NCI-H226 (cell line): Measurements from ENCODE around the gene NNMT.

Experiments used
- DNase-seq: peaks from one replicate; pipeline ENCODE4 v3.0.0-alpha.2; 2015

Gene NNMT

DNA sequence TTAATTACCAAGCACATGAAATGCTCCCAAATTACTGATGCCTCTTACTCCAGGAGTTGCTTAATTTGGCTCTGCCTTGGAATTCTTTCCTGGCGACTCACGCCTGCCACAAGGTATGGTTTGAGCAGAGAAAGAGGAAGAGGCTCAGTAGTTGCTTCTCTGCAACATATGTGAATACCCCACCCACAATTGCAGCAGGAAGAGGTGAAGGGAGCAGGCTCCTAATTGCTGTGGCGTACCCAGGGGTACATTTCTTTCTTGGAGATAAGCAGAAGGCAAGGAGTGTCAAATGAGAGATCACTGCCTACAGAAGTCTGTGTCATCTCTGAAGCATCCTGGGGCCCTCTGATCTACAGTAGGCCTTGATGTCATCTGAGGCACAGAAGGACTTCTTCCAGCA is 10.6 kb upstream of the NNMT start:
- DNase-seq, result peak; percentile 68

DNA sequence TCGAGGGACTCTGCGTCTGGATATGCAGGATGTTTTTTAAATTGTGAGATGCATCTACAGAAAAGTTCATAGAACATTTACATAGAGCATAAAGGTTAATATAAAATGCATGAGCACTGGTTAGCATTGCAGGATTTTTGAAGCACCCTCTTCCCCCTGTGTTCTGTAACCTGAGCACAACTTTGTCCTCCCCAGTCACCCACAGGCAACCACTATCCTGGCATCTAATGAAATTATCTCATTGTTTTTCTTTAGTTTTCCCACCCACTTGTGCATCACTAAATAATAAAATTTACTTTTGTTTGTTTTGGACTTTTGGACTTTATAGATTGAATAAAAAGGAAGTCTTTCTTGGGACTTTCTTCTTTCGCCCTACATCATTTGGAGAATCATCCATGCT is 10.0 kb upstream of the NNMT start:
- no peak for DNase-seq

DNA sequence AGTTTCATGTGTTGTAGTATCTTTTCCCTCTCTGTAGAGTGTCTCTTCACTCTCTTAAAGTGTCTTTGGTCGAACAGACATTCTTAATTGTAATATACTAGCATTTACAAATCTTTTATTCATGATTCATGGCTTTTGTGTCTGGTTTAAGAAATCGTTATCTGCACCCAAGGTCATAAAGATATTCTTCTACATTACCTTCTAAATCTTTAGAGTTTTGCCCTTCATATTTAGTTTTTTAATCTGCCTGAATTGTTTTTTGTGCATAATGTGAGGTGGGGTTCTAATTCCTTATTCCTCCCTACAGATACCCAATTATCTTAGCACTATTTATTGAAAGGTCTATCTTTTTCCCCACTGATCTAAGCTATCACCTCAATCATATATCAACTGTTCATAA is 9.0 kb upstream of the NNMT start:
- DNase-seq, result no peak

DNA sequence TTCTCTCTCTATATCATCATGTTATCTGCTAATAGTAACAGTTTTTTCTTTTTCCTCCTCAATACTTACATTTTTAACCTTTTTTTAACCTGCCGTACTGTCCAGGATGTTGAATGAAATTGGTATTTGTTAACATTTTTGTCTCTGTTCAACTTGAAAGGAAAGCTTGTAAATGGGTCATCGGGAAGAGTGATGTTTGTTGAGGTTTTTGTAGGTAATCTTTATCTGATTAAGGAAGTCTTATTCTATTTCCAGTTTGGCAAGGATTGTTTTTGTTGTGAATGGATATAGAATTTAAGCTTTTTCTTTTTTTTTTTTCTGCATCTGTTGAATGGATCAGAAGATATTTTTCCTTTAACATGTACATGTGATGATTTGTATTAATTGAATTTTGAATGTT is 8.1 kb upstream of the NNMT start:
- no peak for DNase-seq

DNA sequence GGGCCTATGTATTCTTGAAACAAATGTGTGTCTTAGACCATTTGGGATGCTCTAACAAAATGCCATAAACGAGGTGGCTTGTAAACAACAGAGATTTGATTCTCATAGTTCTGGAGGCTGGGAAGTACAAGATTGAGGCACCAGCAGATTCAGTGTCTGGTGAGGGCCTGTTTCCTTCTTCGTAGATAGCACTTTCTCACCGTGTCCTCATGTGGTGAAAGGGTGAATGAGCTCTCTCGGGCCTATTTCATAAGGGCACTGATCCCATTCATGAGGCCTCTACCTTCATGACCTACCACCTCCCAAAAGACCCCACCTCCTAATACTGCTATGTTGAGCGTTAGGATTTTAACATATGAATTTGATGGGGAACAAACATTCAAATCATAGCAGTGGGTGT is 6.4 kb upstream of the NNMT start:
- no peak for DNase-seq

DNA sequence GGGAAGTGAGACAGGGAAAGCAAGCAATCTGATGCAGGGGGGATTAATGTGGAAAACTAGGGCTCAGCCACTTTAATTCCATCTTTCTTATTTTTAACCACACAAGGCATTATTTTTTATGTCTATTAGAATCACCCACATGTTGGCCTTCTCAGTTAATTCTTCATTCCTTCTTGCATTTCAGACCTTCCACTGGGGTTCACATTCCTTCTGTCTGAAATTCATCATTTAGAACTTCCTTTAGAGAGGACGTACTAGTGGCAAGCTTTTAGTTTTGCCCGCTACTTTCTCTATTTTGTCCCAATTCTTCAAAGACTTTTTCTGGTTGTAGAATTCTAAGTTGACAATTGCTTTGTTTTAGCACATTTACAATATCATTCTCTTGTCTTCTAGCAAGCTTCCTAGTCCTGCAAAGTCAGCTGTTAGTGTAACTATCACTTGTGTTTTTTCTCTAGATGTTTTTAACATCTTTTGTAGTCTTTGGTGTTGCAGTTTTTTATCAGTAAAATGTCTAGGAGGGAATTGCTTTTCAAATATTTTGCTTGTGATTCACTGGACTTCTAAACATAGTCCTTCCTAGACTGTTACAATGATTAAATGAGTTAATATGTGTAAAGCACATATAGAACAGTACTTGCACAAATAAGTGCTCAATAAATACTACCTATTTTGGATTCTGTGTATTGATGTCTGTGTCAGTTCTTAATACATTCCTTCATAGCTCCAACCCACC is 5.5 kb upstream of the NNMT start:
- DNase-seq, result peak; percentile 56

DNA sequence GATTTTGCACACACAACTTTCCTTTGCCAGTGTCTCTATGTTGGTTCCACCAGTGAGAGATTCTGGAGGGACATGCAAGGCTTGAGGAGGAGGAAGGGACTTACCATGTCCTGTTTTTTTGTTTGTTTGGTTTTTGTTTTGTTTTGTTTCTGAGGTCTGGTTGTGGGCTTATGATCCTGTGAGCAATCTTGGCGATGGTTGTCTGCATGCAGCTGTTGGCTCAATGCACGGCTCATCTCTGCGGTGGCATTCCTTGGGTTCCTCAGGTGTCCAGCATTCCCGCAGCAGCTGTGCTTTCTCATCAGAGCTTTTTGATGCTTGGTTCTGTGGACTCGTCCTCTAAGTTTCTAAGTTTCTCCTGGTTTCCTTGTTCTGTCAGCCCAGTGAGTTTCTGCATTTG is 4.8 kb upstream of the NNMT start:
- DNase-seq, result no peak

DNA sequence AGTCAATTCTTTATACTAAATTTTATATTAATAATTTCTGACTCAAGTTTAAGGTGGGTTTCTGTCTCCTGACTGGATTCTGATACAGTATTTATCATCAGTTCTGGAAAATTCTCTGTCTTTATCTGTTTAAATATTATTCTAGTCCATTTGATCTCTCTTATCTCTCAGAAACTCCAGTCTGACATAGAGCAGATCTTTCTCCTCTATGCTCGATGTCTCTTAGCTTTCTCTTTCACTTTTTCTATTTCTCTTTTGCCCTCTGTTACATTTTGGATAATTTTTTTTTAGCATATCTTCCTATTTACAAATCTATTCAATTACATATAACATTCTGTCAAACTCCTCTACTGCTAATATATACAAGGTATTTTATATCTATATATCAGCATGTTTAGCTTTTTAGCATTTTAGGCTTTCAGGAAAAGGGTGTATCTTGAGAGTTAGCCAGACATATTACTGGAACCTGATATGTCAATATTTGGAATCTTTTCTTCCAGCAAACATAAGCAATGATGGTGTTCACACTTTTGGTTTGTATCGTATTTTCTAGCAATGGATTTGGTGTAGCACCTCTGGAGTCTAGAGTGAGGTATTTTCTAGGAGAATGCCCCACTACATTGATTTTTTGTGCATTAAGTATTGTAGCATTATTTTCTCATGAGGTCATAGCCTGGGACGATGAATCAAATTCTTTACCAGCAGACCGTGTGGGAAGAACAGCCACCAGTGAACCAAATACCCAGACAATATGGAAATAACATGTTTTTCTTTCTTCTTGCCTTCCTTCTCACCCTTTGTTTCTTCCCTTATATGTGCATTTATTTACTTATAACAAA is 4.1 kb upstream of the NNMT start:
- peak; percentile 81 for DNase-seq

DNA sequence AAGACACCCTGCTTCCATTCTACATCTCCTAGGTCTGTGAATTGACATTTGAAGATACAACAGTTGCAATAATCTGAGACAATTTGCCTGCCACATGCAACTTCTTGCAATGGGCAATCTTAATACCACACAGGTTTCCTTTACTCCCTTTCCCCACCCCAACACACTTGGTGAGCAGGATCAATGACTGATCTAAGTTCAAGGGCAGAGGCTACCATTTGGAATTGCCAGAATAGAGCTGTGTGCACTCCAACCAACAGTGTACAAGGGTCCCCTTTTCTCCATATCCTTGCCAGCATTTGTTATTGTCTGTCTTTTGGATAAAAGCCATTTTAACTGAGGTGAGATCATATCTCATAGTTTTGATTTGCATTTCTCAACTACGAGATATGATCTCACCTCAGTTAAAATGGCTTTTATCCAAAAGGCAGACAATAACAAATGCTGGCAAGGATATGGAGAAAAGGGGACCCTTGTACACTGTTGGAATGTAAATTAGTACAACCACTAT is 2.9 kb upstream of the NNMT start:
- DNase-seq, result peak; percentile 46

DNA sequence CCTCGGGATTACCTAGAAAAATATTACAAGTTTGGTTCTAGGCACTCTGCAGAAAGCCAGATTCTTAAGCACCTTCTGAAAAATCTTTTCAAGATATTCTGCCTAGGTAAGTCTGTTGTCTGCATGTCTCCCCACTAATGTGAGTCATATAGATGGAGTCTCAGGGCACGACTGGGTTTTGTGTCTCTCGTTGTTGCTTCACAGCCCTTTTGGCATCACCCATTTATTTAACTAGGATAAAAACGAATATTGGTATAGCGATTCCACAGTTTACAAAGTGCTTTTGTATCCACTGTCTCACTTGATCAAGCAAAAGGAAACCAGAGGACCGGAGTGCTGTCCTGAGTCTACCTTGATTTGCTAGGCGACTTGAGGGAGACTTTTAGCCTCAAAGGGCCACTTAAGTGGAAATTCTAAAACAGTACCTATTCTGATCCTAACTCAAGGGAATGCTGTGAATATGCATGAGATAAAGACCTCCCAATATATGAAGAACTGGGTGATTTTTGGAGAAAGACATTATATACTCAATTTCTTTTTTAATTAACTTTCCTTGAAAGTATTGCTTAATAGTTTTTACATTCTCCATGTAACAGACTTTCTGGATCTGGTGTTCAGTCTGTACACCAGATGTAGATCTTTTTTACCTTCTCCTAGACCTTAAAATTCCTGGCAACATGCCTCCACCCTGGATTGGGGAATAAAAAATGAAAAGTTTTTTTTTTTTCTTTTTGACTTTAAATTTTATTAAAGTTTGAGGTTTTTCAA is 590 bp downstream of the NNMT start:
- no peak for DNase-seq

DNA sequence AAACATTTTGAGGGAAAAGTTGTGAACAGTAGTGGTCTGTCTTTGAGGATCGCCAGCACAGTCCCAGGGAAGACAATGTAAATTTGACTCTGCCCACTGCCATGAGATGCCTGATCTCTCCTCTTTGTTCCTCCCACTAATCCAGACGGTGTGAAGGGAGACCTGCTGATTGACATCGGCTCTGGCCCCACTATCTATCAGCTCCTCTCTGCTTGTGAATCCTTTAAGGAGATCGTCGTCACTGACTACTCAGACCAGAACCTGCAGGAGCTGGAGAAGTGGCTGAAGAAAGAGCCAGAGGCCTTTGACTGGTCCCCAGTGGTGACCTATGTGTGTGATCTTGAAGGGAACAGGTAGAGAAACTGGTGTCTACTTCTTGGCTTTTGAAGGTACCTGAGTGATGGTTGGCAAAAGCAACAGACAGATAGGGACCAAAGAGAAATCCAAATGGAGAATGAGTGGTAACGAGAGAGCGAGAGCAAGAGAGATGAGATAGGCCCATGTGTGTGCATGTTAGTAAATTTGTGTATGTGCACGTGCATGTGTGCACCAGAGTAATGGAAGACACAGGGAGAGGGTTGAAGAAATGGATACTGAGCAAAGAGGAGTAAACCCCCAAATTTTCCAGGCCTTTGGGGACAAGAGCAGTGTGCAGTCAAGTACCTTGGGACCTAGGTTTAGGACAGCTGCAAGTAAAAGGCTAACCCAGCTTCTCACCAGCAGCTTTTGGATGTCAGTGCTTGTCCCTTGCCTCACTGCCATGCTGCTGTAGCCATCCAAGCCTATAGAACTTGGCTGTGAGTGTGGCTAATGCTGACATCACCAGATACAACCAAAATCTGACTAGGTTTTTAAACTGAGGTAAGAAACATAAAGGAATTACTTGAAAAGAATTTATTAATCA is 1.9 kb downstream of the NNMT start:
- DNase-seq, result no peak

DNA sequence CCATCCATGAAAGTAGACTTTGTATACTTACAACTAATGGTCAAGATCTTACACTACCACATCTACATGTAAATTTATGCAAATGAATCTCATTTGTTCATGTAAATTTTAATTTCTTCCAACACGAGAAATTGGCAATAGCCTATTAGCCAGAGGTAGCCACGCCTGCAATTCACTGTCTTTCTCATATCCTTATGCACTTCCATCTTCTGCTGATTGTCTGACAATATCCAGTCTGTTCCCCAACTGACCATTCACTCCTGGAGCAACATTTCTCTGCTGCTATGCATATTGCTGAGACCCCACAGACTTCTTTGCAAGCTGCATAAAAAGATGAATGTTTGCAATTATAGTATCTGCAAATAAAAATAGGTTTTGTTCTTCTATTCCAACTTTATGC is 2.5 kb downstream of the NNMT start:
- DNase-seq, result no peak

DNA sequence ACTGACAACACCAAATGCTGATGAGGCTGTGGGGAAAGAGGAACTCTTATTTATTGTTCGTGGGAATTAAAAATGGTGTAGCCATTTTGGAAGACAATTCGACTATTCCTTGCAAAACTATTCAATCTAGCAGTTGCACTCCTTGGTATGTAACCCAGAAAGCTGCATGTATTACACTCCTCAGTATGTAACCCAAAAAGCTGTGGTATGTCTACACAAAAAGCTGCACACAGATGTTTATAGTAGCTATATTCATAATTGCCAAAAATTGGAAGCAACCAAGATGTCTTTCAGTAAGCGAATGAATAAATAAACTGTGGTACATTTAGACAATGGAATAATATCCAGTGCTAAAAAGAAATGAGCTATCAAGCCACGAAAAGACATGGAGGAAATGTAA is 4.9 kb downstream of the NNMT start:
- DNase-seq, result no peak

DNA sequence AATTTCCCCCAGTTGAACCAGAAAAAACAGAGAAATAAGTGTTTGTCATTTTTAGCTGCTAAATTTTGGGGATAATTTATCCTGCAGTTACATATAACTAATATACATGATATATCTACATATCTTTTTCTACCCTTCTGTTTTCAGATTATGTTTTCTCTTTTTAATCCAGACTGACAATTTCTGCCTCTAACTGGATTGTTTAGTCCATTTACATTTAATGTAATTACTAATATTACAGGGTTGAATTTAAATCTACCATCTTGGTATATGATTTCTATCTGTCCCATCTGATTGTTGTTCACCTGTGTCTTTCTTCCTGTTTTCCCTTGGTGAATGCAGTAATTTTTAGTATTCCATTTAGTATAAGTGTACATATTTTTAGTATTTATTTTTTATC is 5.7 kb downstream of the NNMT start:
- DNase-seq, result no peak

DNA sequence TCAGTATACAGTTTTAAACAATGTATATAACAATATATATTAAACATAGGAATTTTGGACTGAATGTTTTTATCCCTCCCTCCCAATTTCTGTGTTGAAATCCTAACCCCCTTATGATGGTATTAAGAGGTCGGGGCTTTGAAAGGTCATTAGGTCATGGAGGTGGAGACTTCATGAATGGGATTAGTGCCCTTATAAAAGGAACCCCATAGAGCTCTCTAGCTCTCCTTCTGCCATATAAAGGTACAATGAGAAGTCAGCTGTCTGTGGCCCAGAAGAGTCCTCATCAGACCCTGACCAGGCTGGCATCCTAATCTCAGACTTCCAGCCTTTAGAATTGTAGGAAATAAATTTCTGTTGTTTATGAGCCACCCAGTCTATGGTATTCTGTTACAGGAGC is 6.5 kb downstream of the NNMT start:
- no peak for DNase-seq

DNA sequence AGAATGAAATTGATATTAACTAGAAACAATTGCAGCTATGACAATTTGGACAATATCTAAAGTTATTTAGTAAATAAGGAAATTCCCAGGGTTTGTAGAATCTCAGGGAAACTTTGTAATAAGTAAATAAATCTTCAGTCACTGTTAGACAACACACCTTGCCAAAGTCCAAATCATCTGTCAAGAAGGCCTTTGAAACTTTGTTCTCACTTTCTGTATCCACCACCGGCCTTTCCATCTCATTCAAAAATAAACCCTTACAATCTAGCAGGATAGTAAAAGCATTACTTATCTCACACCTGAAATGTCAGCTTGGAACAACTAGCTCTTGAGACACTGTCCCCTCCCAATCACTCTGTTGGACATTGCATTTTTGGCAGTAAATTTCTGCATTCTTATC is 7.9 kb downstream of the NNMT start:
- no peak for DNase-seq

DNA sequence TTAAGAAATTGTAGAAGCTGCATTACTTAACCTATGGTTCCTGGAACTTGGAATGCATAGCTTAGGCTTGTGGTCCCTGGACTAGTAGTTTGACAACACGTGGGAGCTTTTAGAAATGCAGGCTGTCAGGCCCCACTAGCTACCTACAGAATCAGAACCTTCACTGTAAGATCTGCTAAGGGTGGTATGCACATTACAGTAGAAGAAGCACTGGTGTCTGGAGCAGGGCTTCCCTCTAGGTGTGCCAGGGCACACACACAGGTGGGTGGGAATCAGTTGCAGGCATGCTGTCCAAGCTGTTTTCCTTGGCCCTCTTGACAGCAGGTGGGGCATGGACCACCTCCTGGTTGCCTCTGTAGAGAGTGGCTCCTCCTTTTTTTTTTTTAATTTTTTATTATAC is 8.8 kb downstream of the NNMT start:
- DNase-seq, result no peak

DNA sequence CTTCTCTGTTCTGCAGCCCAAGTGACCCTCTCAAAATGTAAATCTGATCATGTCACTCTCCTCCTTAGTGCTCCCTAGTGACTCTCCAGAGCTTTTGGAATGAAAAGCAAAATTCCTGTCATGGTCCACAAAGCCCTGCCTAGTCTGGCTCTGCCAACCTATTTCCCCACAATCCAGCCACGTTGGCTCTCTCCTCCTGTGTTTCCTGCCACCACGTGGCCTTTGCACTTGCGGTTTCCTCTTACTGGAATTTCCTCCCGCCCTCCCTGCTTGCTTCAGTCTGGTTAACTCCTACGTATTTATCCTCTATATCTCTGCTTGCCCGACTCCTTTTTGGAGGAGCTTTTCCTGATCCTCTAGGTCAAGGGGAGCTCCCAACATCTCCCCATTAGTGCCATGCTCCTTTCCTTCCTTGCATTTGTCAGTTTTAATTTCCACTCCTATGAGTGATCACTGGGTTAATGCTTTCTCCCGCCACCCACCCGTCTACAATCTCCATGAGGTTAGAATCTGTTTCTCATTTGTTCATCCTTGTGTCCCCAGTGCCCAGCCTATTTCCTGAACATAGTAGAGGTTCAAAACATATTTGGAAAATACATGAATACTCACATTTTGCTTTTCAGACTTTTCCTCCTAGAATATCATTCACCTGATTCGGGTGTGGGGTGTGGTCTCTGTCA is 11.5 kb downstream of the NNMT start:
- peak; percentile 94 for DNase-seq

DNA sequence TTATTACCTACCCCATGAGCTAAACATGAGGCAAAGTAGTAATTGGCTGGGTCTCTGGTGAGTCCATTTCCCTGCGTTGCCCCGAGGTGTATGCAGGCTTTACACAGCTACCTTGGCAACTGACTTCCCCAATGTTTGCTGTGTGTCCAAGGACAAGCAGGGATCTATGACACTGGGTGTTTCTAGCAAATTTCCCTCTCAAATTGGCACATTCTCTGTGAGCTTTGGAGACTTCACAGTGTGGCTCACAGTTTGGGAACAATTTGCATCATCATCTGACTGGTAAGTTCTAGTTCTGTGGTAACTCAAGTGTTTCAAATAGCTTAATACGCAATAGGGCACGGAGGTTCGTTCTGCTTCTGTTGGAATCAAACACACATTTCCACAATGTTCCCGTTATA is 12.5 kb downstream of the NNMT start:
- DNase-seq, result no peak

DNA sequence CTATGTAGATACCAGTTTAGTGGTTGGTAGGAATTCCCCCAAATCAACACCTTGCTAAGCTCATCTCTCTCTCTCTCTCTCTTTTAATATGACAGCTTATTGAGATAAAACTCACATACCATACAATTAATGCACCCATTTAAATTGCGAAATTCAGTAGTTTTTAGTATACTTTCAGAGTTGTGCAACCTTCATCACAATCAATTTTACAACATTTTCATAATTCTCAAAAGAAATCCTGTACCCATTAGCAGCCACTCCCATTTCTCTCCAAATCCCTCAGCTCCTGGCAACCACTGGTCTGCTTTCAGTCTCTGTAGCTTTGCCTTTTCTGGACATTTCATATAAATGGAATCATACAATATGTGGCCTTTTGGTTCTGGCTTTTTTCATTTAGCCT is 13.3 kb downstream of the NNMT start:
- DNase-seq, result no peak

DNA sequence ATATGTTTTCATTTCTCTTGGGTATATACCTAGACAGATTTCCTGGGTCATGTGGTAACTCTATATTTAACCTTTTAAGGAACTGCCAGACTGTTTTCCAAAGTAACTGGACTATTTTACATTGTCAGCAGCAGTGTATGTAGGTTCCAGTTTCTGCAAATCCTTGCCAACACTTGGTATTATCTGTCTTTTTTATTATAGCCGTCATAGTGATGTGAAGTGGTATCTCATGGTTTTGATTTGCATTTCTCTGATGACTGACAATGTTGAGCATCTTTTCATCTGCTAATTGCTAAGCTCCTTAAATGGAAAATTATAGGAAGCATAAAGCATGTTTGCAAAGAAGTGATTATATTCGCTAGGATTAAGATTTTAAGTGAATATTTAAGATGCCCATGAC is 13.9 kb downstream of the NNMT start:
- DNase-seq, result no peak

DNA sequence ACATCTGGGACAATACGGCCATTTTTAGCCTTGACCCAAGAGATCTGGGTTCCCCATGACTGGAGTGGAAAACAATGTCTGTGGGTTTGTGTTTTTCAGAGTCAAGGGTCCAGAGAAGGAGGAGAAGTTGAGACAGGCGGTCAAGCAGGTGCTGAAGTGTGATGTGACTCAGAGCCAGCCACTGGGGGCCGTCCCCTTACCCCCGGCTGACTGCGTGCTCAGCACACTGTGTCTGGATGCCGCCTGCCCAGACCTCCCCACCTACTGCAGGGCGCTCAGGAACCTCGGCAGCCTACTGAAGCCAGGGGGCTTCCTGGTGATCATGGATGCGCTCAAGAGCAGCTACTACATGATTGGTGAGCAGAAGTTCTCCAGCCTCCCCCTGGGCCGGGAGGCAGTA is 15.7 kb downstream of the NNMT start:
- no peak for DNase-seq
